Skeletal muscle tissue (tissue), 4 donors: ENCODE measurements around the gene TRPM3. TPM values are rescaled to one million over a fixed set of nuclear protein-coding genes. Genes with fewer than 3 reads are reported as not detected.

Experiments
- H3K27ac ChIP-seq: one replicate; pipeline ENCODE4 v1.7.0; 2013; ENCODE audit warnings: mild to moderate bottlenecking, low read depth, low read length, inconsistent platforms
- H3K27me3 ChIP-seq, 3 donors: one replicate each; pipeline ENCODE4 v1.7.0; 2013; ENCODE audit warnings: low read length in 3 of 3; ENCODE audit not compliant: control insufficient read depth in 3 of 3, insufficient read depth in 3 of 3
- H3K36me3 ChIP-seq, 3 donors: one replicate each; pipeline ENCODE4 v1.7.0; 2013; ENCODE audit warnings: low read length in 3 of 3; ENCODE audit not compliant: control insufficient read depth in 3 of 3, insufficient read depth in 3 of 3
- H3K4me1 ChIP-seq, 3 donors: one replicate each; pipeline ENCODE4 v1.7.0; 2013; ENCODE audit warnings: low read length in 3 of 3, mild to moderate bottlenecking in 3 of 3; ENCODE audit not compliant: control insufficient read depth in 3 of 3, insufficient read depth in 3 of 3
- H3K4me3 ChIP-seq, 3 donors: one replicate each; pipeline ENCODE4 v1.7.0; 2013; ENCODE audit warnings: low read length in 3 of 3
- H3K9ac ChIP-seq, 3 donors: one replicate each; pipeline ENCODE4 v1.7.0; 2013; ENCODE audit warnings: low read length in 3 of 3, mild to moderate bottlenecking in 3 of 3, moderate library complexity in 2 of 3, low read depth in 1 of 3
- H3K9me3 ChIP-seq, 3 donors: one replicate each; pipeline ENCODE4 v1.7.0; 2013; ENCODE audit warnings: low read length in 3 of 3; ENCODE audit not compliant: control insufficient read depth in 3 of 3
- total RNA-seq: library from RNA; depleted of rRNA; stranded (reverse); fragments of >200 nt; gene quantifications from one replicate; pipeline ENCODE4 v1.2.3, GENCODE V29; 2014
- donor health status: Osteomylitis.

Gene TRPM3
- total RNA-seq, 1 donor from 2014 or later: 1.6 TPM

GRCh38 chr9:70830618-70831017, 290.8 kb downstream of the TRPM3 start:
- no peaks in the 10 kb centered on the region for H3K9me3 ChIP-seq
- H3K27ac ChIP-seq: no peak overlapping the region
- no peaks in the 10 kb centered on the region for H3K27me3 ChIP-seq
- no peak overlapping the region for H3K4me3 ChIP-seq
- H3K36me3 ChIP-seq: no peaks in the 10 kb centered on the region
- H3K9ac ChIP-seq: no peak overlapping the region
- no peaks in the 10 kb centered on the region for H3K4me1 ChIP-seq

- no peaks in the 10 kb centered on the region for H3K9me3 ChIP-seq
- H3K4me3 ChIP-seq: no peak overlapping the region
- H3K27ac ChIP-seq: no peak overlapping the region
- no peaks in the 10 kb centered on the region for H3K4me1 ChIP-seq
- H3K27me3 ChIP-seq: no peaks in the 10 kb centered on the region
- no peaks in the 10 kb centered on the region for H3K36me3 ChIP-seq
- no peak overlapping the region for H3K9ac ChIP-seq
Observed at GRCh38 chr9:70829591-70830265, 291.7 kb downstream of the TRPM3 start.

GRCh38 chr9:70826562-70826961, 294.9 kb downstream of the TRPM3 start:
- Histone ChIP-seq H3K4me1 (no peaks in the 10 kb centered on the region), H3K27me3 (no peaks in the 10 kb centered on the region), H3K36me3 (no peaks in the 10 kb centered on the region), H3K27ac (no peak overlapping the region), H3K4me3 (no peak overlapping the region), H3K9me3 (no peaks in the 10 kb centered on the region), H3K9ac (no peak overlapping the region)

GRCh38 chr9:70823284-70823683, 298.1 kb downstream of the TRPM3 start:
- Histone ChIP-seq H3K9ac (no peak overlapping the region), H3K27me3 (no peaks in the 10 kb centered on the region), H3K36me3 (no peaks in the 10 kb centered on the region), H3K27ac (no peak overlapping the region), H3K4me1 (no peaks in the 10 kb centered on the region), H3K9me3 (no peaks in the 10 kb centered on the region), H3K4me3 (no peak overlapping the region)

GRCh38 chr9:70817311-70817710, 304.1 kb downstream of the TRPM3 start:
- Histone ChIP-seq H3K9me3 (no peaks in the 10 kb centered on the region), H3K27me3 (no peaks in the 10 kb centered on the region), H3K9ac (no peak overlapping the region), H3K4me1 (no peaks in the 10 kb centered on the region), H3K4me3 (no peak overlapping the region), H3K27ac (no peak overlapping the region), H3K36me3 (no peaks in the 10 kb centered on the region)

GRCh38 chr9:70816891-70817290, 304.5 kb downstream of the TRPM3 start:
- Histone ChIP-seq H3K4me3 (no peak overlapping the region), H3K9ac (no peak overlapping the region), H3K4me1 (no peaks in the 10 kb centered on the region), H3K9me3 (no peaks in the 10 kb centered on the region), H3K27me3 (peaks cover 0 to 2% (median 0%) of the 10 kb centered on the region in 3 donors), H3K27ac (no peak overlapping the region), H3K36me3 (no peaks in the 10 kb centered on the region)

GRCh38 chr9:70816316-70816715, 305.1 kb downstream of the TRPM3 start:
- Histone ChIP-seq H3K9me3 (no peaks in the 10 kb centered on the region), H3K27me3 (peaks cover 0 to 3% (median 0%) of the 10 kb centered on the region in 3 donors), H3K4me3 (no peak overlapping the region), H3K9ac (no peak overlapping the region), H3K36me3 (no peaks in the 10 kb centered on the region), H3K4me1 (no peaks in the 10 kb centered on the region), H3K27ac (no peak overlapping the region)

GRCh38 chr9:70814597-70814996, 306.8 kb downstream of the TRPM3 start:
- Histone ChIP-seq H3K9ac (no peak overlapping the region), H3K36me3 (no peaks in the 10 kb centered on the region), H3K4me3 (no peak overlapping the region), H3K9me3 (no peaks in the 10 kb centered on the region), H3K27me3 (peaks cover 0 to 3% (median 0%) of the 10 kb centered on the region in 3 donors), H3K4me1 (no peaks in the 10 kb centered on the region), H3K27ac (no peak overlapping the region)

GRCh38 chr9:70813141-70813540, 308.3 kb downstream of the TRPM3 start:
- Histone ChIP-seq H3K4me3 (no peak overlapping the region), H3K9ac (no peak overlapping the region), H3K36me3 (no peaks in the 10 kb centered on the region), H3K9me3 (no peaks in the 10 kb centered on the region), H3K27me3 (peaks cover 0 to 3% (median 0%) of the 10 kb centered on the region in 3 donors), H3K4me1 (no peaks in the 10 kb centered on the region), H3K27ac (no peak overlapping the region)

- Histone ChIP-seq H3K27ac (no peak overlapping the region), H3K9me3 (no peaks in the 10 kb centered on the region), H3K4me3 (no peak overlapping the region), H3K36me3 (no peaks in the 10 kb centered on the region), H3K27me3 (peaks cover 0 to 3% (median 0%) of the 10 kb centered on the region in 3 donors), H3K4me1 (no peaks in the 10 kb centered on the region), H3K9ac (no peak overlapping the region)
Observed at GRCh38 chr9:70811638-70812037, 309.8 kb downstream of the TRPM3 start.
